GM21381 (cell line): ENCODE data around the gene ARHGEF28.
A peak's percentile ranks its signal among the peaks of the same experiment; 100 is the strongest.

Experiments used
- ATAC-seq: cut with Tn5 transposase; IDR thresholded peaks from one replicate; pipeline ENCODE4 v1.9.1; 2021; ENCODE audit warnings: mild to moderate bottlenecking, moderate library complexity; ENCODE audit not compliant: unreplicated experiment

Gene ARHGEF28

GRCh38 chr5:73625944-73626811 lies at the start of gene ARHGEF28:
Gene ARHGEF28 (plus strand): TSS chr5:73626196. CDS start chr5:73684852, 58,656 bp downstream.
- ATAC-seq, result peak; percentile 54

GRCh38 chr5:73582285-73583145 lies 43.5 kb upstream of the ARHGEF28 start:
- ATAC-seq, result no peak

- ATAC-seq, result peak; percentile 87
Observed at GRCh38 chr5:73587923-73588322, 38.1 kb upstream of the ARHGEF28 start.

- no peak for ATAC-seq
Observed at GRCh38 chr5:73591102-73591695, 34.8 kb upstream of the ARHGEF28 start.

GRCh38 chr5:73591698-73592501 lies 34.1 kb upstream of the ARHGEF28 start:
- ATAC-seq, result no peak

GRCh38 chr5:73592551-73592950 lies 33.4 kb upstream of the ARHGEF28 start:
- no peak for ATAC-seq

GRCh38 chr5:73596705-73597328 lies 29.2 kb upstream of the ARHGEF28 start:
- ATAC-seq, result no peak

GRCh38 chr5:73599380-73599779 lies 26.6 kb upstream of the ARHGEF28 start:
- no peak for ATAC-seq

GRCh38 chr5:73603998-73604397 lies 22.0 kb upstream of the ARHGEF28 start:
- no peak for ATAC-seq

GRCh38 chr5:73605223-73606087 lies 20.5 kb upstream of the ARHGEF28 start:
- no peak for ATAC-seq

GRCh38 chr5:73606206-73606753 lies 19.7 kb upstream of the ARHGEF28 start:
- ATAC-seq, result no peak

- no peak for ATAC-seq
Observed at GRCh38 chr5:73607228-73607627, 18.8 kb upstream of the ARHGEF28 start.

- ATAC-seq, result no peak
Observed at GRCh38 chr5:73612799-73613198, 13.2 kb upstream of the ARHGEF28 start.

- ATAC-seq, result no peak
Observed at GRCh38 chr5:73615085-73615484, 10.9 kb upstream of the ARHGEF28 start.

GRCh38 chr5:73615947-73616346 lies 10.0 kb upstream of the ARHGEF28 start:
- no peak for ATAC-seq

GRCh38 chr5:73617510-73618279 lies 8.3 kb upstream of the ARHGEF28 start:
- no peak for ATAC-seq

GRCh38 chr5:73619606-73620333 lies 6.2 kb upstream of the ARHGEF28 start:
- ATAC-seq, result no peak

- ATAC-seq, result no peak
Observed at GRCh38 chr5:73620334-73620687, 5.7 kb upstream of the ARHGEF28 start.
